Measurements from ENCODE around the gene PAIP2B. TPM values are rescaled to one million over a fixed set of nuclear protein-coding genes. Genes with fewer than 3 reads are reported as not detected.

PAIP2B gene
- total RNA-seq, 6 experiments from 2014 or later = 0.11 to 0.40 (median 0.20) TPM

GRCh38 chr2:71256421-71256820, 29.5 kb upstream of the PAIP2B start:
- no peak for DNase-seq
- Mint-ChIP-seq H3K36me3 (ENCODE audit: low read depth) (no peaks in the 10 kb centered on the region), H3K4me1 (ENCODE audit: low read depth) (no peaks in the 10 kb centered on the region), H3K27me3 (ENCODE audit: insufficient read depth) (peaks cover 6% of the 10 kb centered on the region), H3K27ac (no peak overlapping the region), H3K4me3 (no peak overlapping the region), H3K9me3 (no peaks in the 10 kb centered on the region)
- TF ChIP-seq CTCF (IDR thresholded peaks at IDR 0.05) = no peak

GRCh38 chr2:71254776-71255175, 27.9 kb upstream of the PAIP2B start:
- no peaks in the 10 kb centered on the region for H3K4me1 Mint-ChIP-seq (ENCODE audit: low read depth)
- no peak overlapping the region for H3K27ac Mint-ChIP-seq
- DNase-seq = no peak
- H3K4me3 Mint-ChIP-seq = no peak overlapping the region
- H3K9me3 Mint-ChIP-seq = no peaks in the 10 kb centered on the region; the same call in 1 of the 2 replicates
- no peak for TF ChIP-seq CTCF (IDR thresholded peaks at IDR 0.05)
- H3K36me3 Mint-ChIP-seq (ENCODE audit: low read depth) = no peaks in the 10 kb centered on the region
- peaks cover 9% of the 10 kb centered on the region for H3K27me3 Mint-ChIP-seq (ENCODE audit: insufficient read depth)

- no peaks in the 10 kb centered on the region for H3K36me3 Mint-ChIP-seq (ENCODE audit: low read depth)
- no peaks in the 10 kb centered on the region; the same call in 1 of the 2 replicates for H3K9me3 Mint-ChIP-seq
- DNase-seq = no peak
- H3K27me3 Mint-ChIP-seq (ENCODE audit: insufficient read depth) = peaks cover 6% of the 10 kb centered on the region
- no peak overlapping the region for H3K4me3 Mint-ChIP-seq
- H3K4me1 Mint-ChIP-seq (ENCODE audit: low read depth) = no peaks in the 10 kb centered on the region
- TF ChIP-seq CTCF (IDR thresholded peaks at IDR 0.05) = no peak
- H3K27ac Mint-ChIP-seq = no peak overlapping the region
Measured at GRCh38 chr2:71254078-71254477, 27.2 kb upstream of the PAIP2B start.

- no peaks in the 10 kb centered on the region for H3K36me3 Mint-ChIP-seq (ENCODE audit: low read depth)
- DNase-seq = no peak
- H3K27me3 Mint-ChIP-seq (ENCODE audit: insufficient read depth) = peaks cover 6% of the 10 kb centered on the region
- no peak overlapping the region for H3K27ac Mint-ChIP-seq
- H3K4me1 Mint-ChIP-seq (ENCODE audit: low read depth) = no peaks in the 10 kb centered on the region
- no peak overlapping the region for H3K4me3 Mint-ChIP-seq
- H3K9me3 Mint-ChIP-seq = no peaks in the 10 kb centered on the region; the same call in 1 of the 2 replicates
- no peak for TF ChIP-seq CTCF (IDR thresholded peaks at IDR 0.05)
Measured at GRCh38 chr2:71253476-71253875, 26.6 kb upstream of the PAIP2B start.

GRCh38 chr2:71252862-71253261, 26.0 kb upstream of the PAIP2B start:
- no peaks in the 10 kb centered on the region; the same call in 1 of the 2 replicates for H3K9me3 Mint-ChIP-seq
- no peaks in the 10 kb centered on the region for H3K4me1 Mint-ChIP-seq (ENCODE audit: low read depth)
- no peak overlapping the region for H3K4me3 Mint-ChIP-seq

More at GRCh38 chr2:71252862-71253261, 26.0 kb upstream of the PAIP2B start:
- Mint-ChIP-seq H3K27me3 (ENCODE audit: insufficient read depth) (peaks cover 6% of the 10 kb centered on the region), H3K36me3 (ENCODE audit: low read depth) (no peaks in the 10 kb centered on the region), H3K27ac (no peak overlapping the region)
- DNase-seq = no peak
- no peak for TF ChIP-seq CTCF (IDR thresholded peaks at IDR 0.05)

Data from HFFc6 (cell line).